PC-9 (cell line): ENCODE data around the gene EED.

Source experiments
- EZH2 ChIP-seq: fragments of 200-600 bp; sonication (generic); IDR thresholded peaks from 2 replicates; pipeline ENCODE4 v1.8.0; 2017; ENCODE audit warnings: antibody characterized with exemption, low read depth
- TF ChIP-seq, protein P1 (sequence below): fragments of 200-600 bp; sonication (generic); conservative IDR thresholded peaks from 2 replicates; pipeline ENCODE4 v1.6.1; 2017; ENCODE audit warnings: mixed run types, antibody characterized with exemption, mild to moderate bottlenecking, moderate library complexity

DNA sequence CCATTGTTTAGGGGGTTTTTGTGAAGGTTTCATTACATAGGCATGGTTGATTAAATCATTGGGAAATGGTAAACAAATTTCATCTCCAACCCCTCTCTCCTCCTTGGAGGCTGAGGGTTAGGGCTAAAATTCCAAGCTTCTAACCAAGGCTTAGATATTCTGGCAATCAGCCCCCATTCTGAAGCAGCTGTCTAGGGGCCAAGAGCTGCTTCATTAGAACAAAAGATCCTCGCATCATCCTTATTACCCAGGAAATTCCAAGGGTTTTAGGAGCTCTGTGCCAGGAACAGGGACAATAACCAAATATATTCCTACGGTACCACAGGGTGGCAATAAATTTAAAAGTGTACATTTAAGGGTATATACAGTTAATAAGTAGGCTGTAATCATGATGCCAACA, 22.5 kb upstream of the EED start:
- TF ChIP-seq, protein P1, sequence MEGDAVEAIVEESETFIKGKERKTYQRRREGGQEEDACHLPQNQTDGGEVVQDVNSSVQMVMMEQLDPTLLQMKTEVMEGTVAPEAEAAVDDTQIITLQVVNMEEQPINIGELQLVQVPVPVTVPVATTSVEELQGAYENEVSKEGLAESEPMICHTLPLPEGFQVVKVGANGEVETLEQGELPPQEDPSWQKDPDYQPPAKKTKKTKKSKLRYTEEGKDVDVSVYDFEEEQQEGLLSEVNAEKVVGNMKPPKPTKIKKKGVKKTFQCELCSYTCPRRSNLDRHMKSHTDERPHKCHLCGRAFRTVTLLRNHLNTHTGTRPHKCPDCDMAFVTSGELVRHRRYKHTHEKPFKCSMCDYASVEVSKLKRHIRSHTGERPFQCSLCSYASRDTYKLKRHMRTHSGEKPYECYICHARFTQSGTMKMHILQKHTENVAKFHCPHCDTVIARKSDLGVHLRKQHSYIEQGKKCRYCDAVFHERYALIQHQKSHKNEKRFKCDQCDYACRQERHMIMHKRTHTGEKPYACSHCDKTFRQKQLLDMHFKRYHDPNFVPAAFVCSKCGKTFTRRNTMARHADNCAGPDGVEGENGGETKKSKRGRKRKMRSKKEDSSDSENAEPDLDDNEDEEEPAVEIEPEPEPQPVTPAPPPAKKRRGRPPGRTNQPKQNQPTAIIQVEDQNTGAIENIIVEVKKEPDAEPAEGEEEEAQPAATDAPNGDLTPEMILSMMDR = no peak
- TF ChIP-seq EZH2 = no peak
